ENCODE results near the gene MEP1A.

The MEP1A gene

GRCh38 chr6:46879003-46879402 is 85.8 kb downstream of the MEP1A start:
- H3K4me3 ChIP-seq (ENCODE audit: low read length) = no peak overlapping the region
- H3K36me3 ChIP-seq (ENCODE audit: control insufficient read depth, low read depth, low read length) = no peaks in the 10 kb centered on the region
- H3K4me1 ChIP-seq (ENCODE audit: control insufficient read depth, low read depth, low read length) = peaks cover 5% of the 10 kb centered on the region
- H3K27ac ChIP-seq (ENCODE audit: low read length) = no peak overlapping the region
- no peaks in the 10 kb centered on the region for H3K9me3 ChIP-seq (ENCODE audit: control insufficient read depth, low read depth, low read length)
- no peaks in the 10 kb centered on the region for H3K27me3 ChIP-seq (ENCODE audit: control insufficient read depth, insufficient read depth, low read length)
- no peak overlapping the region for H3K9ac ChIP-seq (ENCODE audit: low read length)

- no peaks in the 10 kb centered on the region for H3K36me3 ChIP-seq (ENCODE audit: control insufficient read depth, low read depth, low read length)
- no peak overlapping the region for H3K9ac ChIP-seq (ENCODE audit: low read length)
- no peaks in the 10 kb centered on the region for H3K9me3 ChIP-seq (ENCODE audit: control insufficient read depth, low read depth, low read length)
- H3K27ac ChIP-seq (ENCODE audit: low read length) = no peak overlapping the region
- no peak overlapping the region for H3K4me3 ChIP-seq (ENCODE audit: low read length)
- no peaks in the 10 kb centered on the region for H3K27me3 ChIP-seq (ENCODE audit: control insufficient read depth, insufficient read depth, low read length)
- H3K4me1 ChIP-seq (ENCODE audit: control insufficient read depth, low read depth, low read length) = no peaks in the 10 kb centered on the region
Observed at GRCh38 chr6:46882645-46883044, 89.5 kb downstream of the MEP1A start.

GRCh38 chr6:46888031-46888430 is 94.8 kb downstream of the MEP1A start:
- no peak overlapping the region for H3K27ac ChIP-seq (ENCODE audit: low read length)
- H3K9ac ChIP-seq (ENCODE audit: low read length) = no peak overlapping the region
- H3K27me3 ChIP-seq (ENCODE audit: control insufficient read depth, insufficient read depth, low read length) = no peaks in the 10 kb centered on the region
- no peak overlapping the region for H3K4me3 ChIP-seq (ENCODE audit: low read length)
- H3K9me3 ChIP-seq (ENCODE audit: control insufficient read depth, low read depth, low read length) = no peaks in the 10 kb centered on the region
- no peaks in the 10 kb centered on the region for H3K36me3 ChIP-seq (ENCODE audit: control insufficient read depth, low read depth, low read length)
- H3K4me1 ChIP-seq (ENCODE audit: control insufficient read depth, low read depth, low read length) = no peaks in the 10 kb centered on the region

- H3K27me3 ChIP-seq (ENCODE audit: control insufficient read depth, insufficient read depth, low read length) = no peaks in the 10 kb centered on the region
- H3K9me3 ChIP-seq (ENCODE audit: control insufficient read depth, low read depth, low read length) = no peaks in the 10 kb centered on the region
- no peak overlapping the region for H3K27ac ChIP-seq (ENCODE audit: low read length)
- no peak overlapping the region for H3K4me3 ChIP-seq (ENCODE audit: low read length)
- no peaks in the 10 kb centered on the region for H3K36me3 ChIP-seq (ENCODE audit: control insufficient read depth, low read depth, low read length)
- no peak overlapping the region for H3K9ac ChIP-seq (ENCODE audit: low read length)
- H3K4me1 ChIP-seq (ENCODE audit: control insufficient read depth, low read depth, low read length) = no peaks in the 10 kb centered on the region
Observed at GRCh38 chr6:46888578-46888977, 95.4 kb downstream of the MEP1A start.
